Measurements from ENCODE around the gene C1QL1. TPM values are rescaled to one million over a fixed set of nuclear protein-coding genes. Genes with fewer than 3 reads are reported as not detected.

C1QL1 gene
- total and polyA plus RNA-seq, 4 experiments from 2014 or later = not detected

DNA sequence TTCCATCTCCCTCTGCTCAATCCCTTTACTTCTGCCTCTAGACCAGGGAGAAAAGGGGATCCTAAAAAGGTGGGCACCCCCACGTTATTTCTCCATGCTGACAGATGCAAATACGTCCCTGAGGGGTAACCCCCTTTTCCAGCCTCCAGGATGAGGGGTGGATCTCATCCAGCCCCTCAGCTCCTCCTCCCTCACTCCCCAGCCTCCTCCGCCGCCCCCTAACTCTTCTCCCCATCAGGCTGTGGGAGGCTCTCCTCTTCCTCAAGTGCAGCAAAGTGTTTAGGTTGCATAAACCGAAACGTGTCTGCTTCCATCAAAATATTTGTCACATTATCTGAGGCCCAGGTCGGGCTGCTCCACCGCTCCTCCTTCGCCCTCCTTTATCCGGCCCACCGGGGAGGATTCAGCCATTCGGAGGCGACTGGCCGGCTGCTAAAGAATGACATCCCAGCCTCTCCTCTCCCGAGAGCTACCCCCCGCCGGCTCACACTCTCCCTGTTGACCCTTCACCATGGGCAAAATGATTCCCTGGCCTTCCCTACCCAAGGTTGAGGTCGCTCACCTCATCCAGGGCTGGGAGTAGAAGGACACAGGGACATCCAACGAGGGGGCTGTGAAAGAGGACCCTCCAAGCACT, 1.2 kb upstream of the C1QL1 start:
- intact Hi-C loops (cut with micrococcal nuclease) = loop anchor here (5.0 to 10.0 kb wide), 2 partner anchors 192 to 844 kb away; partner anchors contain the start of gene HDAC5
- peaks cover 28% of the 10 kb centered on the region for H3K4me1 ChIP-seq (ENCODE audit: insufficient read depth, low read length)
- H3K27ac Mint-ChIP-seq = peak overlapping the region in 3 of 7 donors; percentile 35 to 54 (median 38)
- H3K9me3 Mint-ChIP-seq = peaks cover 0 to 3% (median 0%) of the 10 kb centered on the region in 8 donors
- CTCF ChIA-PET (ENCODE audit: partially characterized antibody) = interaction anchor here (1.1 to 1.4 kb wide), 2 partner anchors 14 to 130 kb away, joined by 3 to 4 read pairs; no protein-coding TSS in a partner anchor
- peaks cover 12 to 41% (median 24%) of the 10 kb centered on the region in 4 donors for H3K4me1 Mint-ChIP-seq
- H3K4me3 ChIP-seq (ENCODE audit: low read length in 2 of 2) = peak overlapping the region in 1 of 2 donors; percentile 5
- H3K4me3 Mint-ChIP-seq = peak overlapping the region; percentile 62 to 90 (median 74)
- peaks cover 0 to 4% of the 10 kb centered on the region in 2 donors for H3K36me3 Mint-ChIP-seq
- H3K36me3 ChIP-seq (ENCODE audit: insufficient read depth, low read length) = no peaks in the 10 kb centered on the region
- POLR2A ChIA-PET (ENCODE audit: partially characterized antibody) = interaction anchor here (1.2 to 1.4 kb wide), 2 partner anchors 92 to 343 kb away, joined by 3 to 4 read pairs; partner anchors contain the start of gene NMT1
- no peaks in the 10 kb centered on the region for H3K9me3 ChIP-seq (ENCODE audit: control insufficient read depth in 1 of 2, low read length in 2 of 2)
- H3K27me3 Mint-ChIP-seq = peaks cover 20 to 47% of the 10 kb centered on the region in 2 donors
- H3K27ac ChIP-seq (ENCODE audit: low read depth, low read length) = no peak overlapping the region
- H3K27me3 ChIP-seq (ENCODE audit: insufficient read depth, low read length) = peaks cover 37% of the 10 kb centered on the region
- DNase-seq = peak in 1 of 5 donors; percentile 14

DNA sequence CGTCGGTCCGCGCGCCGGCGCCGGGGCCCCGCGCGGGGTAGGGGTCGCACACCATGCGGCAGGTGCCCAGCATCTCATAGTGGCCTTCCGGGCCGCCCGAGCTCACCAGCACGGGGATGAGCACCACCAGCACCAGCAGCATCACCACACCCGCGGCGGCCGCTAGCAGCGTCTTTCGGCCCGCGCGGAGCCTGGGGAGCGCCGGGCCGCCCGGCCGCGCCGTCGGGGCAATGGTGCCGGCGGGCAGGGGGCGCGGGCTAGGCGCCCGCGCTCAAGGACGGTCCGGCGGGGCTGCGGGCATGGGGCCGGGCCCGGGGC, 237 bp downstream of the C1QL1 start:
- no peak overlapping the region for H3K4me3 Mint-ChIP-seq
- no peak overlapping the region for H3K4me3 ChIP-seq (ENCODE audit: low read length in 2 of 2)

DNA sequence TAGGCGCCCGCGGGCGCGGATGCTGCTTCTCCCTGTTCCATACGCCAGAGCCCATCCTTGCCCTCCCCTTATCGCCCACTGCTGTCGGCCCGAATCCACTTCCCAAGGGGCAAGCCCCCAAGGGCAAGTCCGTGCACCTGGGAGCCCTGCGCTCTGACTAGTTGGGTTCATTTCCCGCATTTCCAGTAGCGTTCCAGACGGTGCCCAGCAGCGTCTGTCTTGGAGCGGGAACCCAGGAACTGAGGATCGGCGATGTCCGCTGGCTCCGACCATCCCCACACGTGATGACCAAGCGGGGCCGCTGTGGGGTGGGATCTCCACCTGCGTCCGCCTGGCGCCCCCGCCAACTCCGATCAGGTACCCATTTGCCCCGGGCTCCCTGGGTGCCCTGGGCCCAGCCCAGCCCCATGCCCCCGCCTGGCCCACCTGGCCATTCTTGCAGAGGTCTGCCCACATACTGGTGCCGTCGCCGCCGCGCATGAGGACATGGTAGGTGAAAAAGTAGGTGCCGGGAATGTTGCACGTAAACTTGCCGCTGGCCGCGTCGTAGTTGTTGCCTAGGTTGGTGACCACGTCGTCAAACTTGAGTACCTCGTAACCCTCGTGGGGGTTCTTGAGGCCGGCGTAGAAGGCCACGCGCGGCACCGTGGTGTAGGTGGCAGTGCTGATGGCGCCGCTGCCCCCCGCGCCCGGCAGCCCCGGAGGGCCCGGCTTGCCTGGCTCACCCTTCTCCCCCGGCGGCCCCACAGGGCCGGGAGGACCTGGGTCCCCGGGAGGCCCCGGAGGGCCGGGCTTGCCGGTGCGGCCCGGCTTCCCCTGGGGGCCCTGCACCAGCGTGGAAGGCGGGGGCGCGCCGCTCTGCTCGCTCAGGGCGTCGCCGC, 837 bp downstream of the C1QL1 start:
- peak in 1 of 5 donors; percentile 13 for DNase-seq
- no peak overlapping the region for H3K27ac Mint-ChIP-seq
- peak overlapping the region; percentile 51 to 79 (median 66) for H3K4me3 Mint-ChIP-seq
- Histone ChIP-seq H3K4me3 (ENCODE audit: low read length in 2 of 2) (peak overlapping the region in 1 of 2 donors; percentile 5), H3K27ac (ENCODE audit: low read depth, low read length) (no peak overlapping the region), H3K27me3 (ENCODE audit: insufficient read depth, low read length) (peaks cover 37% of the 10 kb centered on the region), H3K36me3 (ENCODE audit: insufficient read depth, low read length) (no peaks in the 10 kb centered on the region), H3K4me1 (ENCODE audit: insufficient read depth, low read length) (peaks cover 28% of the 10 kb centered on the region), H3K9me3 (ENCODE audit: control insufficient read depth in 1 of 2, low read length in 2 of 2) (no peaks in the 10 kb centered on the region)
- H3K36me3 Mint-ChIP-seq = peaks cover 0 to 5% of the 10 kb centered on the region in 2 donors
- POLR2A ChIA-PET (ENCODE audit: partially characterized antibody) = no interaction called here
- CTCF ChIA-PET (ENCODE audit: partially characterized antibody) = no interaction called here
- peaks cover 12 to 42% (median 24%) of the 10 kb centered on the region in 4 donors for H3K4me1 Mint-ChIP-seq
- intact Hi-C loops (cut with micrococcal nuclease) = loop anchor here (5.0 to 10.0 kb wide), 2 partner anchors 190 to 842 kb away; partner anchors contain the start of gene HDAC5
- H3K27me3 Mint-ChIP-seq = peaks cover 27 to 49% of the 10 kb centered on the region in 2 donors
- peaks cover 0 to 3% (median 0%) of the 10 kb centered on the region in 8 donors for H3K9me3 Mint-ChIP-seq

More for the DNA sequence above, 237 bp downstream of the C1QL1 start:
- Mint-ChIP-seq H3K27me3 (peaks cover 26 to 51% of the 10 kb centered on the region in 2 donors), H3K9me3 (peaks cover 0 to 3% (median 0%) of the 10 kb centered on the region in 8 donors), H3K36me3 (peaks cover 0 to 5% of the 10 kb centered on the region in 2 donors), H3K4me1 (peaks cover 12 to 42% (median 24%) of the 10 kb centered on the region in 4 donors), H3K27ac (no peak overlapping the region)
- H3K36me3 ChIP-seq (ENCODE audit: insufficient read depth, low read length) = no peaks in the 10 kb centered on the region
- peaks cover 28% of the 10 kb centered on the region for H3K4me1 ChIP-seq (ENCODE audit: insufficient read depth, low read length)
- ChIA-PET CTCF (ENCODE audit: partially characterized antibody) (interaction anchor here (1.4 kb wide), 1 partner anchor 12 kb away, joined by 4 read pairs; no protein-coding TSS in a partner anchor), POLR2A (ENCODE audit: partially characterized antibody) (interaction anchor here (1.2 to 1.4 kb wide), 2 partner anchors 93 to 345 kb away, joined by 3 to 4 read pairs; partner anchors contain the start of gene NMT1)
- intact Hi-C loops (cut with micrococcal nuclease) = loop anchor here (1.0 to 10.0 kb wide), 4 partner anchors 21 to 843 kb away; partner anchors contain the start of genes EFTUD2, HDAC5 and KIF18B
- H3K27me3 ChIP-seq (ENCODE audit: insufficient read depth, low read length) = peaks cover 37% of the 10 kb centered on the region
- H3K27ac ChIP-seq (ENCODE audit: low read depth, low read length) = no peak overlapping the region
- H3K9me3 ChIP-seq (ENCODE audit: control insufficient read depth in 1 of 2, low read length in 2 of 2) = no peaks in the 10 kb centered on the region
- DNase-seq = peak in 1 of 5 donors; percentile 11

DNA sequence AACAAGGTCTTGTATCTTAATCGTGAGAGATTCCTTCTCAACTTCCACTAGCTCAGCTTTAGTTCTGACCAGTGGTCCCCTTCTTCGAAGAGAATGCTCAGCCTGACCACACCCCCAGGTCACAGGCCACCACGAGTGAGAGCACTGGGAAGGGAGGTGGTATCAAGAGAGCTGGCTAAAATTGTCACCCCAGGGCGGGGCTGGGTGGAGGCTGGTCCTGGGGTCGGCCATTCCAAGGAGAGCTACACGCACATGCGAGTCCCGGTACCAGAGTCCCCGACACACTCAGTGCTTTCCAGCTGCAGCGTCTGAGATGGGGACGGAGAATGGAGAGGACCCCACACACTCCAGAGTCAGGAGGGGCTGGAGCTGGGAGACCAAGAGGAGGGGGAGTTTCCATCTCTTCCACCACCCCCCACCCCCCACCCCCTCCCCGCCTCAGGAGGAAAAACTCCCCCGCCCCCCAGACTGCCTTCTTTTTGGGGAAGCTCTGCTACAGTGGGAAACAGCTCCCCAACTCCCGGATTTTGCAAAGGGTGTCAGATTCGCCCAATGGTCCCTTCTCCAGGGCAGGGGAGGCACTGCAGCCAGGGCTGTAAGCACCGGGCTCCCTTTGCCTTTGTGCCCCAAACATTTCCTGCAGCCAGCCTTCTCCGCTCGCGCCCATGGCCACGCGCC, 1.6 kb downstream of the C1QL1 start:
- Mint-ChIP-seq H3K27me3 (peaks cover 27 to 48% of the 10 kb centered on the region in 2 donors), H3K4me3 (peak overlapping the region; percentile 51 to 79 (median 62)), H3K4me1 (peaks cover 12 to 42% (median 22%) of the 10 kb centered on the region in 4 donors), H3K27ac (no peak overlapping the region), H3K9me3 (peaks cover 0 to 3% (median 0%) of the 10 kb centered on the region in 8 donors), H3K36me3 (peaks cover 0 to 5% of the 10 kb centered on the region in 2 donors)
- ChIA-PET CTCF (ENCODE audit: partially characterized antibody) (no interaction called here), POLR2A (ENCODE audit: partially characterized antibody) (no interaction called here)
- Histone ChIP-seq H3K4me3 (ENCODE audit: low read length in 2 of 2) (no peak overlapping the region), H3K27me3 (ENCODE audit: insufficient read depth, low read length) (peaks cover 37% of the 10 kb centered on the region), H3K9me3 (ENCODE audit: control insufficient read depth in 1 of 2, low read length in 2 of 2) (no peaks in the 10 kb centered on the region), H3K4me1 (ENCODE audit: insufficient read depth, low read length) (peaks cover 28% of the 10 kb centered on the region), H3K36me3 (ENCODE audit: insufficient read depth, low read length) (no peaks in the 10 kb centered on the region), H3K27ac (ENCODE audit: low read depth, low read length) (no peak overlapping the region)
- DNase-seq = no peak
- intact Hi-C loops (cut with micrococcal nuclease) = loop anchor here (5.0 to 10.0 kb wide), 2 partner anchors 189 to 842 kb away; partner anchors contain the start of gene HDAC5

DNA sequence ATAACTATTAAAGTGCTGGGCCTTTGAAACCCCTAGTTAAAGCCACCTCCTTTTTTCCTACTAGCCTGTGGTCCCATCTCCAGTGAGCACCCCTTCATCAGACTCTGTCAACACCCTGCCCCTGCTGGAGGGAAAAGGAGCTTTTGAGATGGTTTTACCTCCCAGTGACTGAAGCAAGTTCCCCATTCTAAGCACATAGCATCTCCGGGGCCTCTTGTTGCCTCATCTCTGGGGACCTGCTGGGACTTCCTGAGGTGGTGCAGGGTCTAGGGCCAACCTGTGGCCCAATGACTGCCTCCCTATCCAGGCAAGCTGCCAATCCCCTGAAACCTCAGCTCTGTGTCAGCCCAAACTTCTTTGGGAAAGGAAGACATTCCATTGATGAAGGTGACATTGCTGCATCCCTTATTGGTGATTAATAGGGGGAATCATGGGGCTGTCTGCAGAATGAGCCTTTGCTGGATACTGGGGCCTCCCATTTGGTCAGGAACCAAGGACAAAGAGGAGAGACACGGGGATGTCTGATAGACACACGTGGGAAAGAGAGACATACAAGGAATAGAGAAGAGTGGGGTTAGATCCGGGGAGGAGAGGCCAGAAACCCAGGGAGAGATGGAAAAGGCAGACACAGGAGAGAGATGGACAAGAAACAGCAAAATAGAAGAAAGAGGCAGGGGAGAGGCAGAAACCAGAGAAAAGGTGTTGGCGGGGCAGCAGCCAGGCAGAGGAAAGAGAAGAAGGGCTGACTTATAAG, 2.4 kb downstream of the C1QL1 start:
- no peak overlapping the region for H3K27ac ChIP-seq (ENCODE audit: low read depth, low read length)
- peaks cover 28% of the 10 kb centered on the region for H3K4me1 ChIP-seq (ENCODE audit: insufficient read depth, low read length)
- H3K27ac Mint-ChIP-seq = peak overlapping the region in 2 of 7 donors; percentile 49 to 63
- H3K9me3 ChIP-seq (ENCODE audit: control insufficient read depth in 1 of 2, low read length in 2 of 2) = no peaks in the 10 kb centered on the region
- no peaks in the 10 kb centered on the region for H3K36me3 ChIP-seq (ENCODE audit: insufficient read depth, low read length)
- H3K4me3 ChIP-seq (ENCODE audit: low read length in 2 of 2) = no peak overlapping the region
- peaks cover 28 to 52% of the 10 kb centered on the region in 2 donors for H3K27me3 Mint-ChIP-seq
- ChIA-PET CTCF (ENCODE audit: partially characterized antibody) (no interaction called here), POLR2A (ENCODE audit: partially characterized antibody) (no interaction called here)
- DNase-seq = no peak
- H3K9me3 Mint-ChIP-seq = peaks cover 0 to 3% (median 0%) of the 10 kb centered on the region in 8 donors
- peaks cover 0 to 5% of the 10 kb centered on the region in 2 donors for H3K36me3 Mint-ChIP-seq
- intact Hi-C loops (cut with micrococcal nuclease) = loop anchor here (5.0 to 10.0 kb wide), 2 partner anchors 188 to 841 kb away; partner anchors contain the start of gene HDAC5
- H3K4me1 Mint-ChIP-seq = peaks cover 12 to 44% (median 22%) of the 10 kb centered on the region in 4 donors
- H3K4me3 Mint-ChIP-seq = peak overlapping the region in 5 of 8 donors; percentile 18 to 64 (median 53)
- H3K27me3 ChIP-seq (ENCODE audit: insufficient read depth, low read length) = peaks cover 37% of the 10 kb centered on the region

DNA sequence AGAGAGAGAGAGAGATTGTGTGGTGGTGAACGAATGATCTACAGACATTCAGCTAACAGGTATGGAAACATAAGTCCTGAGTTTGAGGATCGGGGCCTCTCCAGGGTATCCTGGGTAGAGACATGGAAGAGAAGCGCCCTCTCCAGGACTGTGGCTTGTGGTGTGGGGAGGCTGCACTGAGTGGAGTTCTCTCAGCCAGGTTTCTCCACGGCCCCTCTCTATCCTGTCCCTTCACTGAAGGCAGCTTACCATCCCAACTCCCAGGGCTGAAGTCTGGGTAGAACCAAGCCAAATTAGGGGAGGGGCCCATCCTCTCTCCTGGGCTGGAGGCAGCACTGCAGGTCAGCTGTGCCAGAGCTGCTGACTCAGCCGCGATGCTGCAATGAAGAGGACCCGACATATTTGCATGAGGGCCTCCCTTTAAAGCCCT, 6.2 kb downstream of the C1QL1 start:
- H3K4me3 Mint-ChIP-seq = no peak overlapping the region
- peaks cover 0 to 5% of the 10 kb centered on the region in 2 donors for H3K36me3 Mint-ChIP-seq
- intact Hi-C loops (cut with micrococcal nuclease) = loop anchor here (10.0 kb wide), 1 partner anchor 837 kb away; the partner anchor contains the start of gene HDAC5
- no peaks in the 10 kb centered on the region for H3K9me3 Mint-ChIP-seq
- Histone ChIP-seq H3K9me3 (ENCODE audit: control insufficient read depth in 1 of 2, low read length in 2 of 2) (no peaks in the 10 kb centered on the region), H3K27me3 (ENCODE audit: insufficient read depth, low read length) (peaks cover 20% of the 10 kb centered on the region), H3K4me1 (ENCODE audit: insufficient read depth, low read length) (peaks cover 10% of the 10 kb centered on the region), H3K36me3 (ENCODE audit: insufficient read depth, low read length) (no peaks in the 10 kb centered on the region), H3K27ac (ENCODE audit: low read depth, low read length) (no peak overlapping the region), H3K4me3 (ENCODE audit: low read length in 2 of 2) (no peak overlapping the region)
- DNase-seq = no peak
- CTCF ChIA-PET (ENCODE audit: partially characterized antibody) = no interaction called here
- H3K27me3 Mint-ChIP-seq = peaks cover 34 to 49% of the 10 kb centered on the region in 2 donors
- H3K4me1 Mint-ChIP-seq = peaks cover 3 to 27% (median 6%) of the 10 kb centered on the region in 4 donors
- no peak overlapping the region for H3K27ac Mint-ChIP-seq
- POLR2A ChIA-PET (ENCODE audit: partially characterized antibody) = no interaction called here
